ENCODE results near the gene TLNRD1. TPM values are rescaled to one million over a fixed set of nuclear protein-coding genes. Genes with fewer than 3 reads are reported as not detected.

The TLNRD1 gene
- total RNA-seq, 1 experiment from 2014 or later = 24.7 TPM

- Histone ChIP-seq H3K4me1 (ENCODE audit: control insufficient read depth, insufficient read depth, low read length) (no peaks in the 10 kb centered on the region), H3K36me3 (ENCODE audit: control insufficient read depth, insufficient read depth, low read length) (no peaks in the 10 kb centered on the region), H3K9me3 (ENCODE audit: control insufficient read depth, insufficient read depth, low read depth, low read length) (no peaks in the 10 kb centered on the region), H3K27me3 (ENCODE audit: control insufficient read depth, insufficient read depth, low read length) (no peaks in the 10 kb centered on the region), H3K4me3 (ENCODE audit: low read depth in 2 of 2, low read length in 2 of 2) (no peak overlapping the region), H3K27ac (ENCODE audit: low read length) (no peak overlapping the region)
- in situ Hi-C loops (cut with HindIII; ENCODE audit: low pct_unique_long_range_greater_than_20kb, low sequenced_read_pairs) (no loop called here), intact Hi-C loops (cut with micrococcal nuclease; ENCODE audit: unreplicated experiment) (no loop called here)
- ChIA-PET POLR2A (interaction anchor here (0.6 kb wide), 1 partner anchor 32 kb away, joined by 4 read pairs; no protein-coding TSS in a partner anchor), CTCF (no interaction called here)
- TF ChIP-seq SIN3A (IDR thresholded peaks at IDR 0.05; ENCODE audit: borderline replicate concordance, insufficient read depth, low read depth, low read length) (no peak), REST (IDR thresholded peaks at IDR 0.05; ENCODE audit: insufficient read depth in 1 of 2, low read depth in 2 of 2, low read length in 1 of 2) (no peak), TCF7L2 (IDR thresholded peaks at IDR 0.05; ENCODE audit: low read depth, low read length) (no peak), POLR2AphosphoS5 (IDR thresholded peaks at IDR 0.05; ENCODE audit: low read depth, low read length) (no peak), CTCF (IDR thresholded peaks at IDR 0.05) (no peak)
- BruUV-seq (replicated peaks) = no TSS peak
- ATAC-seq = no peak
- no peak for DNase-seq (ENCODE audit: low read depth, low spot score)
Observed at GRCh38 chr15:81043935-81044575, 43.3 kb downstream of the TLNRD1 start.

GRCh38 chr15:81046290-81046689 lies 45.6 kb downstream of the TLNRD1 start:
- in situ Hi-C loops (cut with HindIII; ENCODE audit: low pct_unique_long_range_greater_than_20kb, low sequenced_read_pairs) = no loop called here

More at GRCh38 chr15:81046290-81046689, 45.6 kb downstream of the TLNRD1 start:
- intact Hi-C loops (cut with micrococcal nuclease; ENCODE audit: unreplicated experiment) = no loop called here
- CTCF ChIA-PET = no interaction called here
- no peak overlapping the region for H3K4me3 ChIP-seq (ENCODE audit: low read depth in 2 of 2, low read length in 2 of 2)
- no peak for TF ChIP-seq TCF7L2 (IDR thresholded peaks at IDR 0.05; ENCODE audit: low read depth, low read length)
- TF ChIP-seq POLR2AphosphoS5 (IDR thresholded peaks at IDR 0.05; ENCODE audit: low read depth, low read length) = no peak
- TF ChIP-seq REST (IDR thresholded peaks at IDR 0.05; ENCODE audit: insufficient read depth in 1 of 2, low read depth in 2 of 2, low read length in 1 of 2) = no peak
- TF ChIP-seq SIN3A (IDR thresholded peaks at IDR 0.05; ENCODE audit: borderline replicate concordance, insufficient read depth, low read depth, low read length) = no peak
- TF ChIP-seq CTCF (IDR thresholded peaks at IDR 0.05) = no peak
- POLR2A ChIA-PET = no interaction called here
- no peak overlapping the region for H3K27ac ChIP-seq (ENCODE audit: low read length)
- H3K27me3 ChIP-seq (ENCODE audit: control insufficient read depth, insufficient read depth, low read length) = no peaks in the 10 kb centered on the region
- H3K36me3 ChIP-seq (ENCODE audit: control insufficient read depth, insufficient read depth, low read length) = no peaks in the 10 kb centered on the region
- no TSS peak for BruUV-seq (replicated peaks)
- no peaks in the 10 kb centered on the region for H3K4me1 ChIP-seq (ENCODE audit: control insufficient read depth, insufficient read depth, low read length)
- DNase-seq (ENCODE audit: low read depth, low spot score) (no peak), ATAC-seq (no peak)
- no peaks in the 10 kb centered on the region for H3K9me3 ChIP-seq (ENCODE audit: control insufficient read depth, insufficient read depth, low read depth, low read length)
